Natural killer cell (primary cell): Measurements from ENCODE around the gene SGPP1. TPM values are rescaled to one million over a fixed set of nuclear protein-coding genes. Genes with fewer than 3 reads are reported as not detected.
A peak's percentile ranks its signal among the peaks of the same experiment; 100 is the strongest.

Experiments used
- ATAC-seq, 3 donors: fragments of 150-1000 bp in 2 of 3; fragments of 200-7000 bp in 1 of 3; cut with Tn5 transposase; 1 replicate in 1 of 3; 2 replicates in 2 of 3; pipeline ENCODE4 v1.10.0; 2021; ENCODE audit warnings: mild to moderate bottlenecking in 2 of 3, moderate library complexity in 2 of 3
- DNase-seq, 2 donors: peaks; one replicate each; pipeline versions ENCODE4 v3.0.0 to v3.0.0-alpha.2; 2013 to 2021; ENCODE audit warnings: mixed read lengths in 1 of 2
- H3K27ac ChIP-seq: one replicate; pipeline ENCODE4 v1.5.1; 2013; ENCODE audit warnings: mild to moderate bottlenecking, low read length
- H3K27me3 ChIP-seq: one replicate; pipeline ENCODE4 v1.6.1; 2013; ENCODE audit warnings: low read length; ENCODE audit not compliant: control insufficient read depth, insufficient read depth
- H3K36me3 ChIP-seq: one replicate; pipeline ENCODE4 v1.6.1; 2013; ENCODE audit warnings: low read length; ENCODE audit not compliant: control insufficient read depth, insufficient read depth
- H3K4me1 ChIP-seq: one replicate; pipeline ENCODE4 v1.6.1; 2013; ENCODE audit warnings: low read length; ENCODE audit not compliant: control insufficient read depth, insufficient read depth
- H3K4me3 ChIP-seq: one replicate; pipeline ENCODE4 v1.5.1; 2013; ENCODE audit warnings: low read length
- H3K9me3 ChIP-seq: one replicate; pipeline ENCODE4 v1.6.1; 2013; ENCODE audit warnings: low read length; ENCODE audit not compliant: control insufficient read depth, insufficient read depth
- H3K27ac Mint-ChIP-seq, 2 donors: one replicate each; pipeline ENCODE4 v1.8.0; 2022; ENCODE audit warnings: mild to moderate bottlenecking in 2 of 2, mixed read lengths in 2 of 2, moderate library complexity in 1 of 2
- H3K27me3 Mint-ChIP-seq, 2 donors: one replicate each; pipeline ENCODE4 v1.8.0; 2022; ENCODE audit warnings: low read depth in 2 of 2, mixed read lengths in 2 of 2
- H3K36me3 Mint-ChIP-seq: one replicate; pipeline ENCODE4 v1.8.0; 2022; ENCODE audit warnings: mixed read lengths
- H3K4me1 Mint-ChIP-seq, 2 donors: one replicate each; pipeline ENCODE4 v1.8.0; 2022; ENCODE audit warnings: mixed read lengths in 2 of 2
- H3K4me3 Mint-ChIP-seq: one replicate; pipeline ENCODE4 v1.8.0; 2022; ENCODE audit warnings: mild to moderate bottlenecking, moderate library complexity, mixed read lengths
- H3K9me3 Mint-ChIP-seq, 2 donors: one replicate each; pipeline ENCODE4 v1.8.0; 2022; ENCODE audit warnings: mixed read lengths in 2 of 2
- CTCF ChIP-seq: fragments of 200-600 bp; IDR thresholded peaks from one replicate; pipeline ENCODE4 v1.8.0; 2022; ENCODE audit warnings: antibody characterized with exemption
- WGBS: methylation state at CpG from one replicate; pipeline ENCODE4 v1.1.7; 2013; ENCODE audit warnings: missing lambda C conversion rate; ENCODE audit not compliant: insufficient coverage; 5-methylcytosine and 5-hydroxymethylcytosine counted together
- intact Hi-C: fragments of 100-400 bp; cut with micrococcal nuclease; formaldehyde crosslinking; loops from one replicate; pipeline ENCODE4 v1.14.2; 2022
- total RNA-seq, 4 donors: library from RNA; stranded (reverse); fragments of 120-200 nt in 1 of 4; gene quantifications; one replicate each; pipeline versions ENCODE4 v1.2.3 to v1.2.4, GENCODE V29; 2013 to 2022

The SGPP1 gene
- total RNA-seq, 3 donors from 2014 or later (not counting 1 experiment from before 2014, with no cell fraction given) = 17.8 to 23.4 (median 23.3) TPM

GRCh38 chr14:63650256-63650952 is 77.5 kb downstream of the SGPP1 start:
- H3K27ac Mint-ChIP-seq = peak overlapping the region; percentile 94 to 95
- H3K9me3 ChIP-seq = no peaks in the 10 kb centered on the region
- no peak for TF ChIP-seq CTCF
- peak; percentile 94 to 97 (median 97) for ATAC-seq
- no peak overlapping the region for H3K4me3 ChIP-seq
- H3K36me3 Mint-ChIP-seq = no peaks in the 10 kb centered on the region
- no peaks in the 10 kb centered on the region for H3K9me3 Mint-ChIP-seq
- intact Hi-C loops = loop anchor here (1.0 kb wide), 1 partner anchor 8 kb away; no protein-coding TSS in a partner anchor
- H3K36me3 ChIP-seq = no peaks in the 10 kb centered on the region
- H3K27me3 Mint-ChIP-seq = no peaks in the 10 kb centered on the region
- no peaks in the 10 kb centered on the region for H3K27me3 ChIP-seq
- peak overlapping the region; percentile 70 for H3K4me3 Mint-ChIP-seq
- peak; percentile 47 to 80 for DNase-seq
- peaks cover 22% of the 10 kb centered on the region for H3K4me1 ChIP-seq
- peaks cover 14 to 15% of the 10 kb centered on the region in 2 donors for H3K4me1 Mint-ChIP-seq
- H3K27ac ChIP-seq = peak overlapping the region; percentile 96
- 50% methylated on average over 1 of the region's 3 CpGs for WGBS

- DNase-seq = no peak
- Mint-ChIP-seq H3K36me3 (no peaks in the 10 kb centered on the region), H3K27ac (peak overlapping the region; percentile 4 to 67), H3K4me1 (peaks cover 14 to 15% of the 10 kb centered on the region in 2 donors), H3K27me3 (no peaks in the 10 kb centered on the region), H3K9me3 (no peaks in the 10 kb centered on the region), H3K4me3 (no peak overlapping the region)
- H3K36me3 ChIP-seq = no peaks in the 10 kb centered on the region
- no peak overlapping the region for H3K27ac ChIP-seq
- no peak for ATAC-seq
- TF ChIP-seq CTCF = no peak
- H3K9me3 ChIP-seq = no peaks in the 10 kb centered on the region
- WGBS = 95% methylated on average over 6 of the region's 6 CpGs
- H3K4me1 ChIP-seq = peaks cover 22% of the 10 kb centered on the region
- no peak overlapping the region for H3K4me3 ChIP-seq
- intact Hi-C loops = no loop called here
- no peaks in the 10 kb centered on the region for H3K27me3 ChIP-seq
These were observed 80.0 kb downstream of the SGPP1 start for GRCh38 chr14:63647696-63648410.

GRCh38 chr14:63644741-63645140 is 83.1 kb downstream of the SGPP1 start:
- TF ChIP-seq CTCF = no peak
- H3K9me3 Mint-ChIP-seq = no peaks in the 10 kb centered on the region
- Histone ChIP-seq H3K4me1 (peaks cover 12% of the 10 kb centered on the region), H3K9me3 (no peaks in the 10 kb centered on the region), H3K27ac (no peak overlapping the region), H3K27me3 (no peaks in the 10 kb centered on the region), H3K36me3 (peaks cover 3% of the 10 kb centered on the region), H3K4me3 (no peak overlapping the region)
- no CpG with 5 or more reads among the region's 2 CpGs for WGBS
- ATAC-seq (no peak), DNase-seq (no peak)
- H3K27ac Mint-ChIP-seq = no peak overlapping the region
- no peaks in the 10 kb centered on the region for H3K27me3 Mint-ChIP-seq
- H3K4me1 Mint-ChIP-seq = peaks cover 6 to 15% of the 10 kb centered on the region in 2 donors
- no peaks in the 10 kb centered on the region for H3K36me3 Mint-ChIP-seq
- intact Hi-C loops = no loop called here
- no peak overlapping the region for H3K4me3 Mint-ChIP-seq
